ENCODE results near the gene CYP4F11. TPM values are rescaled to one million over a fixed set of nuclear protein-coding genes. Genes with fewer than 3 reads are reported as not detected.

The CYP4F11 gene
- total and polyA plus RNA-seq, 2 donors (not counting 3 experiments of a cell fraction or from before 2014, with no cell fraction given) = not detected

DNA sequence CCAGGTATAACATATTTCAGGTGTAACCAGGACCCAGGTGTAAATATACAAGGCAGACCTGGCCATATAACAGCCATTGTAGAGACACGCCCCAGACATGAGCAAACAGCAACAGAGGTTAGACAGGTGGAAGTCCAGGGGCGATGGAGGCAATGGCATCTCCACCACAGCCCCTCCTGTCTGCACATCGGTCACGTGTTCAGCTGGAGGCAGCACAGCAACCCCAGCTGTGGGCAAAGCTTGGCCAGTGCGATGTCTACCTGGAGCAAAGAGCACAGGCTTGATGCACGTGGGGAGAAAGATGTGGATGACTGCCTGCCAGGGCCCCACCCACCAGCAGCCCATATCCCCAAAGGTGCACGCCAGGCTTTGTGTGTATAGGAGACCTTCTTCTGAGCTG is 40.9 kb downstream of the CYP4F11 start:
- H3K79me2 ChIP-seq (ENCODE audit: control insufficient read depth, insufficient read depth, low read length) = no peaks in the 10 kb centered on the region
- H3K27ac ChIP-seq (ENCODE audit: insufficient read depth, low read depth, low read length) = no peak overlapping the region
- no peak overlapping the region for H2AFZ ChIP-seq (ENCODE audit: low read depth, low read length)
- H4K20me1 ChIP-seq (replicated peaks; ENCODE audit: control insufficient read depth, extremely low read depth, insufficient read depth, low read length) = no peaks in the 10 kb centered on the region
- no peaks in the 10 kb centered on the region for H3K9me3 ChIP-seq (replicated peaks; ENCODE audit: control insufficient read depth, insufficient read depth, low read length)
- TF ChIP-seq MYC (IDR thresholded peaks at IDR 0.05; ENCODE audit: low read depth, low read length) = no peak
- intact Hi-C loops (cut with micrococcal nuclease) (no loop called here), dilution Hi-C loops (cut with MboI; ENCODE audit: extremely low pct_ligation_motif_present, low sequenced_read_pairs) (no loop called here)
- H3K9ac ChIP-seq (replicated peaks; ENCODE audit: extremely low read depth, insufficient read depth, low read length) = no peak overlapping the region
- no peak for DNase-seq (ENCODE audit: low read depth, low spot score)
- no peaks in the 10 kb centered on the region for H3K36me3 ChIP-seq (ENCODE audit: control insufficient read depth in 2 of 2, extremely low read depth in 1 of 2, insufficient read depth in 2 of 2, low read length in 2 of 2)
- no TSS peak for BruUV-seq (replicated peaks)
- no peaks in the 10 kb centered on the region for H3K4me1 ChIP-seq (ENCODE audit: control insufficient read depth, extremely low read depth, insufficient read depth, low read length)
- POLR2A ChIA-PET = no interaction called here
- CTCF ChIA-PET = no interaction called here
- no peaks in the 10 kb centered on the region for H3K9me1 ChIP-seq (replicated peaks; ENCODE audit: control insufficient read depth, extremely low read depth, insufficient read depth, low read length)
- no peak for FAIRE-seq
- H3K27me3 ChIP-seq (ENCODE audit: control insufficient read depth in 2 of 2, insufficient read depth in 2 of 2, low read length in 2 of 2) = no peaks in the 10 kb centered on the region
- no peak overlapping the region for H3K4me2 ChIP-seq (ENCODE audit: insufficient read depth, low read length)
- no peak overlapping the region for H3K4me3 ChIP-seq (replicated peaks in 1 of 3; ENCODE audit: insufficient read depth in 1 of 3, low read depth in 1 of 3, low read length in 3 of 3)

DNA sequence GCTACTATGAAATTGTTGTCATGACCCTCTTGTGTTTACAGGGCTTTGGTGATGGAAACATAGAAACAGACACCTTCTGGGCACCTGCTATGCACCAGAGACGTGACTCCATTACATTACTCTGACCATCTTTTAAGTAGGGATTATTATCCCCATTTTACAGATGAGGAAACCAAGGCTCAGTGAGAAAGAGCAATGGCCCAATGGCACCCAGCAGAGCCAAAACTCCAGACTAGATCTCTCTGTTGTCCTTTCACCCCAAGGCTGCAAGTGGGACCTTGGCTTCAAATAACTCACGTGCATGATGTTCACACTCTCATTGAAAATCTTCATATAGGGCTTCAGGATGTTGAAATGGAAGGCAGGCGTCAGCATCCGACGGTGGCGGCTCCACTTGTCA is 42.3 kb downstream of the CYP4F11 start:
- Histone ChIP-seq H3K36me3 (ENCODE audit: control insufficient read depth in 2 of 2, extremely low read depth in 1 of 2, insufficient read depth in 2 of 2, low read length in 2 of 2) (no peaks in the 10 kb centered on the region), H4K20me1 (replicated peaks; ENCODE audit: control insufficient read depth, extremely low read depth, insufficient read depth, low read length) (no peaks in the 10 kb centered on the region), H3K9me3 (replicated peaks; ENCODE audit: control insufficient read depth, insufficient read depth, low read length) (no peaks in the 10 kb centered on the region), H2AFZ (ENCODE audit: low read depth, low read length) (no peak overlapping the region), H3K9ac (replicated peaks; ENCODE audit: extremely low read depth, insufficient read depth, low read length) (no peak overlapping the region), H3K9me1 (replicated peaks; ENCODE audit: control insufficient read depth, extremely low read depth, insufficient read depth, low read length) (no peaks in the 10 kb centered on the region), H3K4me1 (ENCODE audit: control insufficient read depth, extremely low read depth, insufficient read depth, low read length) (no peaks in the 10 kb centered on the region), H3K79me2 (ENCODE audit: control insufficient read depth, insufficient read depth, low read length) (no peaks in the 10 kb centered on the region), H3K27ac (ENCODE audit: insufficient read depth, low read depth, low read length) (no peak overlapping the region), H3K4me3 (replicated peaks in 1 of 3; ENCODE audit: insufficient read depth in 1 of 3, low read depth in 1 of 3, low read length in 3 of 3) (no peak overlapping the region), H3K4me2 (ENCODE audit: insufficient read depth, low read length) (no peak overlapping the region), H3K27me3 (ENCODE audit: control insufficient read depth in 2 of 2, insufficient read depth in 2 of 2, low read length in 2 of 2) (no peaks in the 10 kb centered on the region)
- intact Hi-C loops (cut with micrococcal nuclease) = no loop called here
- dilution Hi-C loops (cut with MboI; ENCODE audit: extremely low pct_ligation_motif_present, low sequenced_read_pairs) = no loop called here
- TF ChIP-seq, protein P1, sequence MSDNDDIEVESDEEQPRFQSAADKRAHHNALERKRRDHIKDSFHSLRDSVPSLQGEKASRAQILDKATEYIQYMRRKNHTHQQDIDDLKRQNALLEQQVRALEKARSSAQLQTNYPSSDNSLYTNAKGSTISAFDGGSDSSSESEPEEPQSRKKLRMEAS (IDR thresholded peaks at IDR 0.05; ENCODE audit: insufficient read depth, insufficient read length) = no peak
- TF ChIP-seq POLR2AphosphoS5 (IDR thresholded peaks at IDR 0.05; ENCODE audit: insufficient read depth, low read depth, low read length) (no peak), FOS (IDR thresholded peaks at IDR 0.05; ENCODE audit: borderline replicate concordance, insufficient read depth, low read length) (no peak), MYC (IDR thresholded peaks at IDR 0.05; ENCODE audit: low read depth, low read length) (no peak), CTCF (IDR thresholded peaks at IDR 0.05; ENCODE audit: extremely low read depth in 1 of 2, insufficient read depth in 1 of 2, low read depth in 1 of 2, low read length in 2 of 2) (no peak), POLR2A (IDR thresholded peaks at IDR 0.05; ENCODE audit: low read depth, low read length) (no peak), GATA2 (IDR thresholded peaks at IDR 0.05; ENCODE audit: insufficient read depth, insufficient read length, low read depth, low read length) (no peak), EZH2 (IDR thresholded peaks at IDR 0.05; ENCODE audit: borderline replicate concordance, low read depth, low read length, severe bottlenecking) (no peak), JUN (IDR thresholded peaks at IDR 0.05; ENCODE audit: borderline replicate concordance, insufficient read depth, insufficient read length, low read depth) (no peak)
- no TSS peak for BruUV-seq (replicated peaks)
- FAIRE-seq = no peak
- no peak for DNase-seq (ENCODE audit: low read depth, low spot score)
- ChIA-PET POLR2A (no interaction called here), CTCF (no interaction called here)

Measured in endothelial cell of umbilical vein (primary cell).